GM18909 (cell line): ENCODE data around the gene RBM19.
"Not testable (repeated sequence)": the region's sequence is repeated elsewhere in the genome, so short reads cannot be mapped to it uniquely, and the experiment has no call there.

Experiments
- ATAC-seq: cut with Tn5 transposase; IDR thresholded peaks from one replicate; pipeline ENCODE4 v1.9.1; 2021; ENCODE audit warnings: mild to moderate bottlenecking; ENCODE audit not compliant: unreplicated experiment, poor library complexity

RBM19 gene, protein sequence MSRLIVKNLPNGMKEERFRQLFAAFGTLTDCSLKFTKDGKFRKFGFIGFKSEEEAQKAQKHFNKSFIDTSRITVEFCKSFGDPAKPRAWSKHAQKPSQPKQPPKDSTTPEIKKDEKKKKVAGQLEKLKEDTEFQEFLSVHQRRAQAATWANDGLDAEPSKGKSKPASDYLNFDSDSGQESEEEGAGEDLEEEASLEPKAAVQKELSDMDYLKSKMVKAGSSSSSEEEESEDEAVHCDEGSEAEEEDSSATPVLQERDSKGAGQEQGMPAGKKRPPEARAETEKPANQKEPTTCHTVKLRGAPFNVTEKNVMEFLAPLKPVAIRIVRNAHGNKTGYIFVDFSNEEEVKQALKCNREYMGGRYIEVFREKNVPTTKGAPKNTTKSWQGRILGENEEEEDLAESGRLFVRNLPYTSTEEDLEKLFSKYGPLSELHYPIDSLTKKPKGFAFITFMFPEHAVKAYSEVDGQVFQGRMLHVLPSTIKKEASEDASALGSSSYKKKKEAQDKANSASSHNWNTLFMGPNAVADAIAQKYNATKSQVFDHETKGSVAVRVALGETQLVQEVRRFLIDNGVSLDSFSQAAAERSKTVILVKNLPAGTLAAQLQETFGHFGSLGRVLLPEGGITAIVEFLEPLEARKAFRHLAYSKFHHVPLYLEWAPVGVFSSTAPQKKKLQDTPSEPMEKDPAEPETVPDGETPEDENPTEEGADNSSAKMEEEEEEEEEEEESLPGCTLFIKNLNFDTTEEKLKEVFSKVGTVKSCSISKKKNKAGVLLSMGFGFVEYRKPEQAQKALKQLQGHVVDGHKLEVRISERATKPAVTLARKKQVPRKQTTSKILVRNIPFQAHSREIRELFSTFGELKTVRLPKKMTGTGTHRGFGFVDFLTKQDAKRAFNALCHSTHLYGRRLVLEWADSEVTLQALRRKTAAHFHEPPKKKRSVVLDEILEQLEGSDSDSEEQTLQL

DNA sequence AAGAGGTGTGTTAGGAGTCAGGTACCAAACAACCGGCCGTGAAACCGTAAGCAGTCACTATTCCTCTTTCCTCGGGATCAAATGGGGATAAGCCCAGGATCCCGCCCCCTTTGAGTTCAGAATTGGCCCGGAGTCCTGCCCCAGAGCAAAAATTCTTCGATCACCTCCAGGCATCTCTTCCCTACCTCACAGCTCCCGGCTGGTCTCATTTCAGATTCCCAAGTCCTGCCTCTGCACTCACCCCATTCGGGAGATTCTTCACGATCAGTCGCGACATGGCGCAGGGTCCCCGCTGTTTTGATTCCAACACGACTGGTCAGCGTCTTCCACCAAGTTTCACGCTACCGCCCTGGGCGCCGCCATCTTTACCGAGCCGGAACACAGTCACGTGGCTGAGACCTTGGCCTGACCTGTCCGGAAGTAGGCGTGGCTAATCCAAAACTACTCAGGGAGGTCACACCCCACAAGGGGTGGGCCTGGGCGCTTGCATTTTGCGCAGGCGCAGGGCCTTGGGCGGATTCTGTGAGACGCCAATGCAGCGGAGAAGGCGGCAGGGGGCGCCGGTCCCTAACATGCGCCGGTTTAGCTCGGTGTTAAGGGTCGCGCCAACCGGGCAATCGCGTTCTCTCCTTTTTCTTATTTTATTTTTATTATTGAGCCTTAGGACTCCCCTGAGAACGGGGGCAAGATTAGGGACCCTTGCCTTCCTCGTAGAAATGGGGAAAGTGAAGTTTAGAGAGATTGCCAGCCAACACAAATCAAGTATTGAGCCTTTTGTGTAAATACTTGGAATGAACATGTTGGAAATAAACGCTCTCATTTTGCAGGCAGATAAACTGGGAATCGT, at the start of gene RBM19:
Gene RBM19 (minus strand): TSS at position 375 of the 847 bp plus-strand sequence. CDS start 98 bp downstream, at position 277.
- ATAC-seq = peak; percentile 98

GRCh38 chr12:114015851-114016250, 49.7 kb upstream of the RBM19 start:
- no peak for ATAC-seq

- no peak for ATAC-seq
Observed at GRCh38 chr12:114013575-114014345, 47.6 kb upstream of the RBM19 start.

- no peak for ATAC-seq
Observed at GRCh38 chr12:114012744-114013431, 46.8 kb upstream of the RBM19 start.

DNA sequence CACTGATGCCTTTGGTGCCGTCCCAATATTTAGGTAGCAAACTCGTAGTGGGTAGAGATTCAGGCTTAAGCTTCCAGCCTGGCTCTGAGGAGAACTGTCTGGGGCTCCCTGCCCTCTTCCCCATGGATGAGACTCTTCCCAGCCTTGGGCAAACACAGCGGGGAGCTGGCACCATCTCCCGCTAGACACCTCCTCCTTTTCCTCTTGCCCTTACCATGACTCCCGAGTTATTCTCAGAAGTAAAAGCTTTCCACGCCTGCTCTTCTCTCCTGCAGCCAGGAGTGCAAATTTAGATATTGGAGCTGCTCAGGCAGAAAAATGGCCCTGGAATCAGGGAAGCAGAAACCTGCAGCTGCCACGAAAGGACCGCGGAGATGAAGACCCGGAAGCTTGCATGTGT, 45.6 kb upstream of the RBM19 start:
- ATAC-seq = no peak

DNA sequence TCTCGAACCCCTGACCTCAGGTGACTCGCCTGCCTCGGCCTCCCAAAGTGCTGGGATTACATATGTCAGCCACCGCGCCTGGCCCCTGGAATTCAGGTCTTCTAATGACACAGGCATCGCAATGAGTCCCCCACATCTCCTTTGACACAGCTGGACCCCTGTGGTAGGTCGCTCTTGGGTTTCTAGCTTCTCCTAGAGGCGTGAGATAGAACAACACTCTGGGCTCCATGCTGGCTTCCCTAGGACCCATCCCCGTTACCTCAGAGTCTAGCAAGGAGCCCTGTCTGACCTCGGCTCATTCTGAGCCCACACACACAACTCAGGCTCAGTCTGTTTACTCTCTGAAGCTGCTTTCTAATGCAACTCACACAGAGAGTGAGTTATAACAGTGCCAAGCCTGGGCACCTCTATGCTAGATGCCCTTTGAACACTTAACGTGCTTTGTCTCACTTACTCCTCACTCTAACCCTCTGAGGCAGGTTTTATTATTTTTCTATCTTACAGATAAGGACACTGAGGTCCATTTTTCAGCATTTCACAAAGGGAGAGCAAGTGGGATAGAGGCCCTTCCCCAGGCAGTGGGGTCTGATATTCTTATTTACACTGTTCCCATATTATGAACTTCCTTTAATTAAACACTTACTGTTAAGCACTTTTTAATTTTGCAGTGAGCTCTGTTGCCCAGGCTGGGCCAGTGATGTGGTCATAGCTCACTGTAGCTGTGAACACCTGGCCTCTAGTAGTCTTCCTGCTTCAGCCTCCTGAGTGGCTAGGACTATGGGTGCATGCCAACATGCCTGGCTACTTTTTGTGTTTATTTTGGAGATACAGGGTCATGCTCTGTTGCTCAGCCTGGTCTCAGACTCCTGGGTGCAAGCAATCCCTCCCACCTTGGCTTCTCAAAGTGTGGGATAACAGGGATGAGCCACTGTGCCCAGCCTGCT, 40.6 kb upstream of the RBM19 start:
- no peak for ATAC-seq

DNA sequence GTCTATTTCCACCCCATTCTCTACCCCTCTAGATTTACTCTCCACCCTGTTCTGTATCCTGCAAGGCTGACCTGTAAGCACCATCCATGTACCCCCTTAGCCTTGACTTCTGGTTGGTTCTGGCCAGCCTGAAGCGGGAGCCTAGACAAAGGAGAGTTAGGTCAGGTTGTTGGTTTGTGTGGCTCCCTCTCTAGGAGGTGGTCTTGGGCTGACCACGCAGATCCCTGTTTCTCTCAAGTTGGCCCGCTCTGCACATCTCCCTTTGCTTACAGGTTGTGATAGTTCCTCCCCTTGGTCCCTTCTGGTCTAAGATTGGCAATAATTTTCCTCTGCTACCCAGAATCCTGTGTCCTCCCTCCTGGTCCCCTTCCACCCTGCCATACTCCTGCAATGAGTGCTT, 38.3 kb upstream of the RBM19 start:
- ATAC-seq = no peak

- ATAC-seq = no peak
Observed at GRCh38 chr12:114003286-114003685, 37.2 kb upstream of the RBM19 start.

DNA sequence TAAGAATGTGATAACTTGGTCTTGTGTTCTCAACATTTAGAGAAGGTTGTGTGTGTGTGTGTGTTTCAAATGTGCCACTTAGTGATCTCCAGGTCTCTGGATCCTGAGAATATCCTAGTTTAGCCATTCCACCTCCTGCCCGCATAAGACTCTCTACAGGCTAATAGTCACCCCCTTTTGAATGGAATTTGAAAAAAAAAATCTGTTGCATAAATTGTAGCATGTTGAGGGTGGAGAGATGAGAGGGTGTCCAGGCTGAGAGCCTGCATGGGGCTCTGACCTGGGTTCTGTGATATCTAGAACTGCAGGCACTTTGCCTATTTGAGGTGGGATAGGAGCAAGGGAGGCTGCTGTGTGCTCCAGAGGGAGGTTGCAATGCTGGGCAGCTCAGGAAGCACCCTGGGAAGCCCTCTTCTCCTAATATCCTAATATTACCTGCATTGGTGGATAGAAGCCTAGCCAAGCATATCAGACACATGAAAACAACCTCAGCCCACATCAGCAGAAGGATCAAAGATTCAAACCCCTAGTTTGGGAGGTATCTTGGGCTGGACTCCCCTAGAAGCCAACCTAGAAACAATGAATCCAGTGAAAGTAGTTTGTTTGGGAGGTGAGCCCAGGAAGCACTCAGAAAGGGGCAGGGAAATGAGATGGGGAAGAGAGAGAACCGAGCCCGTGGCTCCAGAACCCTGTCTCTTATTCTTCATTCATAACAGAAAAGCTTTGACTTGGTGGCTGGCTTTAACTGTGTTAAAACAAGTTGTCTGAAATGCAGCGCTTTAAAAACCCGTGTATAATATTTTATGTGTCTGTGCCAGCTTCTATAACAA, 35.6 kb upstream of the RBM19 start:
- ATAC-seq = no peak

GRCh38 chr12:114000861-114001260, 34.7 kb upstream of the RBM19 start:
- no peak for ATAC-seq

GRCh38 chr12:114000261-114000660, 34.1 kb upstream of the RBM19 start:
- ATAC-seq = not testable (repeated sequence)

DNA sequence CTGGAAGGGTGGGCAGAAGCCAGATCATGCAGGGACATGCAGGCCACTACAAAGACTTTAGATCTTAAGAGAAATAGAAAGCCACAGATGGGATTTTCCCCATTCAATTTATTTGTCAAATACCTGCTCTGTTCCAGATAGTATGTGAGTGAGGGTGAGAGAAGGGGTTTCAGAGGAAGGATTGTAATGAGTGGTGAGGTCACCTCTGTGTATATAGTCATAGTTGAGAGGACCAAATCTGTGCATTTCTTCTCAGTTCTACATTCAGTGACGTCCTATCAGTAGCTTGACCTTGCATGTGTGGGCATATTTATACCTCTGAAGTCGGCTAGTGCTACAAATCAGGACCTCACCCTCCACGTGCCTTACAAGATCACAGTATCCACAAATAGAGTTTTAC, 31.2 kb upstream of the RBM19 start:
- ATAC-seq = no peak

GRCh38 chr12:113996026-113996425, 29.9 kb upstream of the RBM19 start:
- ATAC-seq = no peak

DNA sequence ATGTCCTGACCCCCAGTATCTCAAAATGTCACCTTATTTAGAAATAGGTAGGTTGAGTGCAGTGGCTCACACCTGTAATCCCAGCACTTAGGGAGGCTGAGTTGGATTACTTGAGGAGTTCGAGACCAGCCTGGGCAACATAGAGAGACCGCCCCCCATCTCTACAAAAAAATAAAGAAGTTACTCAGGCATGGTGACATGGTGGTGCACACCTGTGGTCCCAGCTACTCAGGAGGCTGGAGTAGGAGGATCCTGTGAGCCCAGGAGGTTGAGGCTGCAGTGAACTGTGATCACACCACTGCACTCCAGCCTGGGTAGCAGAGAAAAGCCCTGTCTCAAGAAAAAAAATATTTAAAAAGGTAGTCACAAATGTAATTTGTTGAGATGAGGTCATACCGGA, 27.9 kb upstream of the RBM19 start:
- ATAC-seq = no peak

DNA sequence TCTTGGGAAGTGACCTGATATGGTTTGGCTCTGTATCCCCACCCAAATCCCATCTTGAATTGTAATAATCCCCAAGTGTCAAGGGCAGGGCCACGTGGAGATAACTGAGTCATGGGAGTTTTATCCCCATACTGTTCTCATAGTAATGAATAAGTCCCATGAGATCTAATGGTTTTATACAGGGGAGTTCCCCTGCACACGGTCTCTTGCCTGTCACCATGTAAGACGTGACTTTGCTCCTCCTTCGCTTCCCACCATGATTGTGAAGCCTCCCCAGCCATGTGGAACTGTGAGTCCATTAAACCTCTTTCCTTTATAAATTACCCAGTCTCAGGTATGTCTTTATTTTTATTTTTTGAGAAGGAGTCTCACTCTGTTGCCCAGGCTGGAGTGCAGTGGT, 26.6 kb upstream of the RBM19 start:
- ATAC-seq = not testable (repeated sequence)

DNA sequence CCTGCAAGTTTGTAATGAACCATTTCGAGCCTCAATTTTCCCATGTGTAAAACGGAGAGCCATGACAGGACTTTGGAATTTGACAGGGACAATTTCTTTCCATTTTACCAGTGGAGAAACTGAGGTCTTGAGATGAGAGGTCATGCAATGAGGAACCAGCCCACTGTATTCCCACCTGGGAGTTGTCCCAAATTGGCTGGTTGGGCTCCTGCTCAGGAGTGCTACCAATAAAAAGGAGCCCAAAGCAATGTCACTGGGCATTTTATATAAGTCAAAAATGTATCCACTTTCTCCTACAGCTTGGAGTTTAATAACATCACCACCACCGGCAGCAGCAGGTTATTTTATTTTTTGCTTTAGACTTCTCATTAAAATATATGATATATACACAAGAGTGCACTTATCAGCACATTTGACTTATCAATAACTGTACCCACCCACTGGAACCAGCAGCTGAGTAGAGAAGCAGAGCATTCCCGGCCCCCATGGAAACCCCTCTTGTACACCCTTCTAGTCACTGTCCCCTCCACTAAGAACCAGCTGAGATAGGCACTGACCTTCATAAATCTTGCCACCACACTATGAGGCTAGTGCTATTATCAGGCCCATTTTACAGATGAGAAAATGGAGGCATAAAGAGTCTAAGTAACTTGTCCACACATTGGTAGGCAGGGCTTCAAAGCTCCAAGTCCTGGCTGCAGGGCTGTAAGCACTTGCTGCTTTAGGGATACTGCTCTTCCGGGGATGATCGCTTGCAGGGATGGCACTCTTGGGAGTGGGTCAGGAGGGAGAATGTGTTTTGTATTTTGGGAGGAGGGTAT, 25.3 kb upstream of the RBM19 start:
- ATAC-seq = no peak
